Breast epithelium (tissue), 3 donors: Measurements from ENCODE around the gene PPP2R2D.

ENCODE experiments used
- CTCF ChIP-seq, 3 donors: fragments of 450-650 bp; IDR thresholded peaks; one replicate each; pipeline ENCODE4 v1.5.1; 2016 to 2017; ENCODE audit warnings: antibody characterized with exemption in 3 of 3, mild to moderate bottlenecking in 3 of 3, moderate library complexity in 3 of 3
- POLR2A ChIP-seq: fragments of 450-650 bp; IDR thresholded peaks from one replicate; pipeline ENCODE4 v1.6.1; 2016; ENCODE audit warnings: antibody characterized with exemption, mild to moderate bottlenecking, moderate library complexity

GRCh38 chr10:131963811-131964210 is 63.0 kb downstream of the PPP2R2D start:
- TF ChIP-seq CTCF (IDR thresholded peaks at IDR 0.05) (no peak), POLR2A (no peak)
